HL-60 (cell line): ENCODE results near the gene PHLDB2.

Source experiments
- DNase-seq, 2 experiments: peaks; one replicate each; pipeline ENCODE4 v3.0.0-alpha.2; 2010 to 2020; ENCODE audit warnings: low read depth in 1 of 2, low spot score in 1 of 2
- H3K27ac ChIP-seq: fragments of 250-450 bp; sonication (Bioruptor Pico); replicated peaks from 2 replicates; pipeline ENCODE4 v1.5.1; 2020; ENCODE audit warnings: mild to moderate bottlenecking, moderate library complexity
- H3K27me3 ChIP-seq: fragments of 250-450 bp; sonication (Bioruptor Pico); 2 replicates; pipeline ENCODE4 v1.5.1; 2021; ENCODE audit warnings: mild to moderate bottlenecking, moderate library complexity; ENCODE audit not compliant: insufficient read depth, poor library complexity, severe bottlenecking
- H3K4me3 ChIP-seq: replicated peaks from 2 replicates; pipeline ENCODE4 v1.5.1; 2011; ENCODE audit warnings: mild to moderate bottlenecking, control low read depth, low read length; ENCODE audit not compliant: insufficient read depth
- CTCF ChIP-seq: IDR thresholded peaks from one replicate; pipeline ENCODE4 v1.5.1; 2011; ENCODE audit warnings: low read length, control low read depth, inconsistent platforms; ENCODE audit not compliant: insufficient read depth
- GABPA ChIP-seq: IDR thresholded peaks from 2 replicates; pipeline ENCODE4 v1.6.1; 2012; ENCODE audit warnings: low read depth
- POLR2AphosphoS5 ChIP-seq: IDR thresholded peaks from 2 replicates; pipeline ENCODE4 v1.6.1; 2012; ENCODE audit warnings: low read depth
- REST ChIP-seq: IDR thresholded peaks from 2 replicates; pipeline ENCODE4 v1.6.1; 2012; ENCODE audit warnings: low read depth; ENCODE audit not compliant: insufficient replicate concordance
- SPI1 ChIP-seq: IDR thresholded peaks from 2 replicates; pipeline ENCODE4 v1.6.1; 2012; ENCODE audit warnings: low read depth, mild to moderate bottlenecking, borderline replicate concordance

PHLDB2 gene

GRCh38 chr3:111999484-112000324 lies 140.6 kb downstream of the PHLDB2 start:
- TF ChIP-seq POLR2AphosphoS5 (no peak), REST (no peak), GABPA (no peak), CTCF (no peak), SPI1 (no peak)
- Histone ChIP-seq H3K27me3 (peaks cover 14% of the 10 kb centered on the region), H3K4me3 (no peak overlapping the region), H3K27ac (no peak overlapping the region)
- no peak for DNase-seq

GRCh38 chr3:112000367-112000771 lies 141.3 kb downstream of the PHLDB2 start:
- Histone ChIP-seq H3K27ac (no peak overlapping the region), H3K27me3 (peaks cover 14% of the 10 kb centered on the region), H3K4me3 (no peak overlapping the region)
- no peak for DNase-seq
- TF ChIP-seq GABPA (no peak), REST (no peak)

GRCh38 chr3:112000966-112001365 lies 141.9 kb downstream of the PHLDB2 start:
- TF ChIP-seq CTCF = no peak
- no peak for TF ChIP-seq REST
- no peak for TF ChIP-seq GABPA
- TF ChIP-seq POLR2AphosphoS5 = no peak
- no peak for TF ChIP-seq SPI1
- Histone ChIP-seq H3K27me3 (peaks cover 14% of the 10 kb centered on the region), H3K27ac (no peak overlapping the region), H3K4me3 (no peak overlapping the region)
- DNase-seq = no peak
